ENCODE data around the gene MAGEA2B.
"Not testable (repeated sequence)": the region's sequence is repeated elsewhere in the genome, so short reads cannot be mapped to it uniquely, and the experiment has no call there.

Gene MAGEA2B, protein sequence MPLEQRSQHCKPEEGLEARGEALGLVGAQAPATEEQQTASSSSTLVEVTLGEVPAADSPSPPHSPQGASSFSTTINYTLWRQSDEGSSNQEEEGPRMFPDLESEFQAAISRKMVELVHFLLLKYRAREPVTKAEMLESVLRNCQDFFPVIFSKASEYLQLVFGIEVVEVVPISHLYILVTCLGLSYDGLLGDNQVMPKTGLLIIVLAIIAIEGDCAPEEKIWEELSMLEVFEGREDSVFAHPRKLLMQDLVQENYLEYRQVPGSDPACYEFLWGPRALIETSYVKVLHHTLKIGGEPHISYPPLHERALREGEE

DNA sequence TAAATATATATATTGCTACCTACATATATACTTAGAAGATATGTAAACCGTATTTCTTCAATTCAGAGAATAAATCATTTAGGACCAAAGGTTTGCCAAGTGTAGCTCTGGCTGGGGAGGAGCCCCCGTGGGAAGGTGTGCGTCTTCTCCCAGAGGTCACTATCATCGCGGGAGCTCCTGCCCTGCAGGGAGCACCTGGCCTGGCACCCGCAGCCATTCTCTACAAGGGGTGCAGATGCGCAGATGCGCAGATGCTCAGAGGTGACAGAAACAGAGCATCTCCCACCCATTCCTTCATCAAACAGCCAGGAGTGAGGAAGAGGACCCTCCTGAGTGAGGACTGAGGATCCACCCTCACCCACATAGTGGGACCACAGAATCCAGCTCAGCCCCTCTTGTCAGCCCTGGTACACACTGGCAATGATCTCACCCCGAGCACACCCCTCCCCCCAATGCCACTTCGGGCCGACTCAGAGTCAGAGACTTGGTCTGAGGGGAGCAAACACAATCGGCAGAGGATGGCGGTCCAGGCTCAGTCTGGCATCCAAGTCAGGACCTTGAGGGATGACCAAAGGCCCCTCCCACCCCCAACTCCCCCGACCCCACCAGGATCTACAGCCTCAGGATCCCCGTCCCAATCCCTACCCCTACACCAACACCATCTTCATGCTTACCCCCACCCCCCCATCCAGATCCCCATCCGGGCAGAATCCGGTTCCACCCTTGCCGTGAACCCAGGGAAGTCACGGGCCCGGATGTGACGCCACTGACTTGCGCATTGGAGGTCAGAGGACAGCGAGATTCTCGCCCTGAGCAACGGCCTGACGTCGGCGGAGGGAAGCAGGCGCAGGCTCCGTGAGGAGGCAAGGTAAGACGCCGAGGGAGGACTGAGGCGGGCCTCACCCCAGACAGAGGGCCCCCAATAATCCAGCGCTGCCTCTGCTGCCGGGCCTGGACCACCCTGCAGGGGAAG is at the start of gene MAGEA2B:
MAGEA2B (plus strand) TSS at position 814 of the 973 bp plus-strand sequence. CDS start 2,479 bp downstream, outside the sequence.
- not testable (repeated sequence) for DNase-seq

- no peak for DNase-seq
Observed at GRCh38 chrX:152674135-152674534, 40.3 kb upstream of the MAGEA2B start.

DNA sequence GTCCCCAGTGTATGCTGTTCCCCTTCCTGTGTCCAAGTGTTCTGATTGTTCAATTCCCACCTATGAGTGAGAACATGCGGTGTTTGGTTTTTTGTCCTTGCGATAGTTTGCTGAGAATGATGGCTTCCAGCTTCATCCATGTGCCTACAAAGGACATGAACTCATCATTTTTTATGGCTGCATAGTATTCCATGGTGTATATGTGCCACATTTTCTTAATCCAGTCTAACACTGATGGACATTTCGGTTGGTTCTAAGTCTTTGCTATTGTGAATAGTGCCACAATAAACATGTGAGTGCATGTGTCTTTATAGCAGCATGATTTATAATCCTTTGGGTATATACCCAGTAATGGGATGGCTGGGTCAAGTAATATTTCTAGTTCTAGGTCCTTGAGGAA is 39.8 kb upstream of the MAGEA2B start:
- not testable (repeated sequence) for DNase-seq

DNA sequence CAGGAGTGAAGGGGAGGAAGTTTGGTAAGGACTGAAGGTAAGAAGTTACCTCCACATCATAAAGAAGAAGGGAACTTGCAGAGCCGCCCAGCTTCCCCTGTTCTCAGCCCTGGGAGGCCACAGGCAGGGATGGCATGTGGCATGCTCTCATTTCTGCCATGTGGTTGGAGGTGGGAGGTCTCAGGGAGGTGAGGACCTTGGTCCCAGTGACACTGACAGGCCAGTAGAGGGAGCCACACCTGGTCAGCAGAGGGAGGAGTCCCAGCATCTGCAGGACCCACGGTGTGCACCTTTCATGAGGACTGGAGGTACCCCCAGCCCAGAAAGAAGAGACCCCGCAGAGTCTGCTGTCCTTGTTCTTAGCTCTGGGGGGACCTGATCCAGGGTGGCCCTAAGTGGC is 33.4 kb upstream of the MAGEA2B start:
- not testable (repeated sequence) for DNase-seq

DNA sequence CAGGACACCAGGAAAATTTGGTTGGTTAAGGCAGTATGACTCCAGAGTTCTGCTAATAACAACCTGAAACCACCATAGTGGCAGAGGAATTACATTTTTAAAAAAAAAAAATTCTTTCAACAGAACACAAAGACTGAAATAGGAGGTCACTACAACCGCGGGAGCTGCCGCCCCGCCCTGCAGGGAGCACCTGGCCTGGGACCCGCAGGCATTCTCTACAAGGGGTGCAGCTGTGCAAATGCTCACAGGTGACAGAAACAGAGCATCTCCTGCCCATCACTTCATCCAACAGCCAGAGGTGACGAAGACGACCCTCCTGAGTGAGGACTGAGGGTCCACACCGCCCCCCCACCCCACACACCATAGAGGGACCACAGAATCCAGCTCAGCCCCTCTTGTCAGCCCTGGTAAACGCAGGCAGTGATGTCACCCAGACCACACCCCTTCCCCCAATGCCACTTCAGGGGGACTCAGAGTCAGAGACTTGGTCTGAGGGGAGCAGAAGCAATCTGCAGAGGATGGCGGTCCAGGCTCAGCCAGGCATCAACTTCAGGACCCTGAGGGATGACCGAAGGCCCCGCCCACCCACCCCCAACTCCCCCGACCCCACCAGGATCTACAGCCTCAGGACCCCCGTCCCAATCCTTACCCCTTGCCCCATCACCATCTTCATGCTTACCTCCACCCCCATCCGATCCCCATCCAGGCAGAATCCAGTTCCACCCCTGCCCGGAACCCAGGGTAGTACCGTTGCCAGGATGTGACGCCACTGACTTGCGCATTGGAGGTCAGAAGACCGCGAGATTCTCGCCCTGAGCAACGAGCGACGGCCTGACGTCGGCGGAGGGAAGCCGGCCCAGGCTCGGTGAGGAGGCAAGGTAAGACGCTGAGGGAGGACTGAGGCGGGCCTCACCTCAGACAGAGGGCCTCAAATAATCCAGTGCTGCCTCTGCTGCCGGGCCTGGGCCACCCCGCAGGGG is 16.2 kb upstream of the MAGEA2B start, which contains the start of gene MAGEA3:
MAGEA3 (plus strand) TSS at position 843 of the 980 bp plus-strand sequence. CDS start 2,039 bp downstream, outside the sequence.
- DNase-seq, result not testable (repeated sequence)

DNA sequence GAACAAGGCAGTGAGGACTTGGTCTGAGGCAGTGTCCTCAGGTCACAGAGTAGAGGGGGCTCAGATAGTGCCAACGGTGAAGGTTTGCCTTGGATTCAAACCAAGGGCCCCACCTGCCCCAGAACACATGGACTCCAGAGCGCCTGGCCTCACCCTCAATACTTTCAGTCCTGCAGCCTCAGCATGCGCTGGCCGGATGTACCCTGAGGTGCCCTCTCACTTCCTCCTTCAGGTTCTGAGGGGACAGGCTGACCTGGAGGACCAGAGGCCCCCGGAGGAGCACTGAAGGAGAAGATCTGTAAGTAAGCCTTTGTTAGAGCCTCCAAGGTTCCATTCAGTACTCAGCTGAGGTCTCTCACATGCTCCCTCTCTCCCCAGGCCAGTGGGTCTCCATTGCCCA is 14.0 kb upstream of the MAGEA2B start:
- DNase-seq, result peak; percentile 50

DNA sequence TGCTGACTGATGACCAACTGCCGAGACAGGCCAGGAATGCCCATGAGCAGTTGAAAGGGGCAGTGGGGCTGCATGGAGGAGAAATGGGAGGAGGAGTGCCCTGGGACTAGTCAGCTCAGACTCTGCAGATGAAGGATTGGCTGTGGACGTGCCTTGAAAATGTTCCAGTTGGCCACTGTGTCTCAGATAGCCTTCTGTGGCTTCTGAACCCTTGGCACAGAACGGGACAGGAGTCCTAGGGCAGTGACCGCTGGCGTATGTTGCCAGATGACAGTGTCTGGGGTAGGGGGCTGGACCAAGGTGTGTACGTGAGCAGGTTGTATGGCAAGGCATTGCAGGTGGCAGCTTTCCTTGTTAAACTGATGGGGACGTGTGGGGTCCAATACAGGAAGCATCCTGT is 7.9 kb upstream of the MAGEA2B start:
- DNase-seq, result not testable (repeated sequence)

- not testable (repeated sequence) for DNase-seq
Observed at GRCh38 chrX:152709173-152709572, 5.3 kb upstream of the MAGEA2B start, which contains the start of gene CSAG2. TSS of gene CSAG2 (minus strand) at chrX:152709273. CDS start at chrX:152709112, 161 bp downstream.

- DNase-seq, result not testable (repeated sequence)
Observed at GRCh38 chrX:152713195-152713594, 1.2 kb upstream of the MAGEA2B start.

GRCh38 chrX:152725409-152725808 is 11.0 kb downstream of the MAGEA2B start:
- no peak for DNase-seq

DNA sequence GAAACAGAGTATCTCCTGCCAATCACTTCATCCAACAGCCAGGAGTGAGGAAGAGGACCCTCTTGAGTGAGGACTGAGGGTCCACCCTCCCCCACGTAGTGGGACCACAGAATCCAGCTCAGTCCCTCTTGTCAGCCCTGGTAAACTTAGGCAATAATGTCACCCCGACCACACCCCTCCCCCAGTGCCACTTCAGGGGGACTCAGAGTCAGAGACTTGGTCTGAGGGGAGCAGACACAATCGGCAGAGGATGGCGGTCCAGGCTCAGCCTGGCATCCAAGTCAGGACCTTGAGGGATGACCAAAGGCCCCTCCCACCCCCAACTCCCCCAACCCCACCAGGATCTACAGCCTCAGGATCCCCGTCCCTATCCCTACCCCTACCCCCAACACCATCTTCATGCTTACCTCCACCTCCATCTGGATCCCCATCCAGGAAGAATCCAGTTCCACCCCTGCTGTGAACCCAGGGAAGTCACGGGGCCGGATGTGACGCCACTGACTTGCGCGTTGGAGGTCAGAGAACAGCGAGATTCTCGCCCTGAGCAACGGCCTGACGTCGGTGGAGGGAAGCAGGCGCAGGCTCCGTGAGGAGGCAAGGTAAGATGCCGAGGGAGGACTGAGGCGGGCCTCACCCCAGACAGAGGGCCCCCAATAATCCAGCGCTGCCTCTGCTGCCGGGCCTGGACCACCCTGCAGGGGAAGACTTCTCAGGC is 19.0 kb downstream of the MAGEA2B start, which contains the start of the genes CSAG1 and MAGEA12:
CSAG1 (minus strand) TSS at position 461 of the 715 bp plus-strand sequence. CDS start 1,261 bp downstream, outside the sequence.
MAGEA12 (plus strand) TSS at position 497 of the 715 bp plus-strand sequence. CDS start 2,405 bp downstream, outside the sequence.
- DNase-seq, result no peak

DNA sequence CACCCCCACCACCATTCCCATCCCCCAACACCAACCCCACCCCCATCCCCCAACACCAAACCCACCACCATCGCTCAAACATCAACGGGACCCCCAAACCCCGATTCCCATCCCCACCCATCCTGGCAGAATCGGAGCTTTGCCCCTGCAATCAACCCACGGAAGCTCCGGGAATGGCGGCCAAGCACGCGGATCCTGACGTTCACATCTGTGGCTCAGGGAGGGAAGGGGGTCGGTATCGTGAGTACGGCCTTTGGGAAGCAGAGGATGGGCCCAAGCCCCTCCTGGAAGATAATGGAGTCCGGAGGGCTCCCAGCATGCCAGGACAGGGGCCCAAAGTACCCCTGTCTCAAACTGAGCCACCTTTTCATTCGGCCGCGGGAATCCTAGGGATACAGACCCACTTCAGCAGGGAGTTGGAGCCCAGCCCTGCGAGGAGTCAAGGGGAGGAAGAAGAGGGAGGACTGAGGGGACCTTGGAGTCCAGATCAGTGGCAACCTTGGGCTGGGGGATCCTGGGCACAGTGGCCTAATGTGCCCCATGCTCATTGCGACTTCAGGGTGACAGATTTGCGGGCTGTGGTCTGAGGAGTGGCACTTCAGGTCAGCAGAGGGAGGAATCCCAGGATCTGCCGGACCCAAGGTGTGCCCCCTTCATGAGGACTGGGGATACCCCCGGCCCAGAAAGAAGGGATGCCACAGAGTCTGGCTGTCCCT is 19.9 kb downstream of the MAGEA2B start:
- DNase-seq, result not testable (repeated sequence)

- DNase-seq, result no peak
Observed at GRCh38 chrX:152735101-152735500, 20.7 kb downstream of the MAGEA2B start.

GRCh38 chrX:152735860-152736511 is 21.6 kb downstream of the MAGEA2B start:
- DNase-seq, result no peak

DNA sequence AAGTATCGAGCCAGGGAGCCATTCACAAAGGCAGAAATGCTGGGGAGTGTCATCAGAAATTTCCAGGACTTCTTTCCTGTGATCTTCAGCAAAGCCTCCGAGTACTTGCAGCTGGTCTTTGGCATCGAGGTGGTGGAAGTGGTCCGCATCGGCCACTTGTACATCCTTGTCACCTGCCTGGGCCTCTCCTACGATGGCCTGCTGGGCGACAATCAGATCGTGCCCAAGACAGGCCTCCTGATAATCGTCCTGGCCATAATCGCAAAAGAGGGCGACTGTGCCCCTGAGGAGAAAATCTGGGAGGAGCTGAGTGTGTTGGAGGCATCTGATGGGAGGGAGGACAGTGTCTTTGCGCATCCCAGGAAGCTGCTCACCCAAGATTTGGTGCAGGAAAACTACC is 22.1 kb downstream of the MAGEA2B start:
- not testable (repeated sequence) for DNase-seq

DNA sequence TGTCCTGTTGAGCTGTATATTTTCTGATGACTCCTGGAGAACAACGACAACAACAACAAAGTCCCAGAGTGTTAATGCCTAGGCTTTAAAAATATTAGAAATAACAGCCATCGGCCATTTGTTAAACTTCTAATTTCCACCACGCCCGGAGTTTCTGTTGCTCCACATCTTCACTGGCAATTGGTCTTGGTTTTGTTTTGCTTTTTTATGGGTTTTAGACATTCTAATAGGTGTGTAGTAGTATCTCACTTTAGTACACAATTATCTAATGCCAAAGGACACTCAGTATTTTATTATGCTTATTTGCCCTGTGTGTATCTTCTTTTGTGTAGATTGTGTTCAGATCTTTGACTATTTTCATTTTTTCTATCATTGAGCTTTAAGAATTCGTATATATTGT is 24.1 kb downstream of the MAGEA2B start:
- DNase-seq, result no peak

- not testable (repeated sequence) for DNase-seq
Observed at GRCh38 chrX:152753686-152754650, 39.5 kb downstream of the MAGEA2B start, which contains the start of gene MAGEA2. TSS of gene MAGEA2 (minus strand) at chrX:152753842. CDS start at chrX:152751363, 2,479 bp downstream.

DNA sequence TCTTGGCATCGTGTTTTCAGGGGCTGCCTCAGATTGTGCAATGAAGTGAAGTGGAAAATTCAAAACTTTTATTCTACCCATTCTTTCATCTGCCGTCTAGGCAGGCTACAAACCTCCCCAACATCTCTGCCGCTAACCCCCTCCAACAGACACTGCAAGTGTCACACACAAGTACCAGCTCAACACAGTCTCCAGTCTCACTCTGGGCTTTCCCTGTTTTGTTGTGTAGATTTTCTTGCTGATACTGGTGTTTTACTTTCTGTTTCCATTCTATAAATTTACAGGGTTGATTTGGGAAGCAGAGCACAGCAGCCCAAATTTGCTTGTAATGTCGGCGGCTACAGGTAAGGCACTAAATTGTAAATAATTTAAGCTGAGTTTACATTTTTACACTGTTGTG is 40.4 kb downstream of the MAGEA2B start:
- DNase-seq, result not testable (repeated sequence)

Measured in activated CD8-positive, alpha-beta memory T cell treated with anti-CD3 and anti-CD28 coated beads for 24 hours (primary cell).